GM12873 (cell line): ENCODE data around the gene EIF4E2.
A peak's percentile ranks its signal among the peaks of the same experiment; 100 is the strongest.

Source experiments
- CTCF ChIP-seq: IDR thresholded peaks from 2 replicates; pipeline ENCODE4 v1.5.1; 2012; ENCODE audit warnings: low read depth, mild to moderate bottlenecking, moderate library complexity, low read length, control low read depth; ENCODE audit not compliant: insufficient read depth; ENCODE audit errors: missing control alignments

Gene EIF4E2

GRCh38 chr2:232522623-232523401 lies 27.7 kb upstream of the EIF4E2 start:
- TF ChIP-seq CTCF = no peak

DNA sequence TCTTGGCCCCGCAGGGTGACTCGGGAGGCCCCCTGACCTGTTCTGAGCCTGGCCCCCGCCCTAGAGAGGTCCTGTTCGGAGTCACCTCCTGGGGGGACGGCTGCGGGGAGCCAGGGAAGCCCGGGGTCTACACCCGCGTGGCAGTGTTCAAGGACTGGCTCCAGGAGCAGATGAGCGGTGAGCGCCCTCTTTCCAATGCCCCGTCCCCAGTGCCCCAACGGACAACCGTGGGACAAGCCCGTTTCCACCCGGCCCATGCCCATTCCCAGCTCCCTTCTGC lies 27.1 kb upstream of the EIF4E2 start:
- TF ChIP-seq CTCF = no peak

DNA sequence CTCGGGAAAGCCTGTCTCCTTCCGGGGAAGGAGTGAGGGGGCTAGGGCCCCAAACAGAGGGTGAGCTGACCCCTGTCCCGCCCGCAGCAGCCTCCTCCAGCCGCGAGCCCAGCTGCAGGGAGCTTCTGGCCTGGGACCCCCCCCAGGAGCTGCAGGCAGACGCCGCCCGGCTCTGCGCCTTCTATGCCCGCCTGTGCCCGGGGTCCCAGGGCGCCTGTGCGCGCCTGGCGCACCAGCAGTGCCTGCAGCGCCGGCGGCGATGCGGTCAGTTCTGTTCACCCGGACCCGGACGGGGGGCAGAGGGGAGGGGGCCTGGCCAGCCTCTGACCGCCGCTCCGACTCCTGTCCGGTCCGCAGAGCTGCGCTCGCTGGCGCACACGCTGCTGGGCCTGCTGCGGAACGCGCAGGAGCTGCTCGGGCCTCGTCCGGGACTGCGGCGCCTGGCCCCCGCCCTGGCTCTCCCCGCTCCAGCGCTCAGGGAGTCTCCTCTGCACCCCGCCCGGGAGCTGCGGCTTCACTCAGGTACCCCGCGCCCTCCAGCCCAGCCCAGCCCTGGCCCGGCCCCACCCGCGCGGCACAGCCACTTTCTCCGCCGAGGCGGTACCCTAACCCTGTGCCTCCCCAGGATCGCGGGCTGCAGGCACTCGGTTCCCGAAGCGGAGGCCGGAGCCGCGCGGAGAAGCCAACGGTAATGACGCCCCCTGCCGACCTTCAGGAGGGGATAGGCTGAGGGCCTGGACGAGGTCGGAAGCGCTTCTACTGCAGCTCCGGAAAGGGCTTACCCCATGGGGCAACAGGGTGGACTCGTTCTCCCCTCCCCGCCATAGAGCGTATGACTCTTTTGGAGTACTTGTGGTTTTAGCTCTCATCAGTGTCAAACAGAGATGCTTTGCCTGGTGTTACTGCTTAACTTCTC lies 26.5 kb upstream of the EIF4E2 start:
- peak; percentile 19 for TF ChIP-seq CTCF

GRCh38 chr2:232524771-232525170 lies 25.7 kb upstream of the EIF4E2 start:
- TF ChIP-seq CTCF = no peak

GRCh38 chr2:232525199-232525598 lies 25.3 kb upstream of the EIF4E2 start:
- TF ChIP-seq CTCF = no peak

GRCh38 chr2:232525791-232526371 lies 24.6 kb upstream of the EIF4E2 start, which contains the start of gene CHRND:
Gene CHRND, plus strand, starts transcription at chr2:232526160. Its CDS starts 56 bp downstream, at chr2:232526216.
- TF ChIP-seq CTCF = no peak

- TF ChIP-seq CTCF = no peak
Measured at GRCh38 chr2:232526372-232526941, 24.0 kb upstream of the EIF4E2 start.
